ENCODE results near the gene WBP2NL.

Gene WBP2NL

DNA sequence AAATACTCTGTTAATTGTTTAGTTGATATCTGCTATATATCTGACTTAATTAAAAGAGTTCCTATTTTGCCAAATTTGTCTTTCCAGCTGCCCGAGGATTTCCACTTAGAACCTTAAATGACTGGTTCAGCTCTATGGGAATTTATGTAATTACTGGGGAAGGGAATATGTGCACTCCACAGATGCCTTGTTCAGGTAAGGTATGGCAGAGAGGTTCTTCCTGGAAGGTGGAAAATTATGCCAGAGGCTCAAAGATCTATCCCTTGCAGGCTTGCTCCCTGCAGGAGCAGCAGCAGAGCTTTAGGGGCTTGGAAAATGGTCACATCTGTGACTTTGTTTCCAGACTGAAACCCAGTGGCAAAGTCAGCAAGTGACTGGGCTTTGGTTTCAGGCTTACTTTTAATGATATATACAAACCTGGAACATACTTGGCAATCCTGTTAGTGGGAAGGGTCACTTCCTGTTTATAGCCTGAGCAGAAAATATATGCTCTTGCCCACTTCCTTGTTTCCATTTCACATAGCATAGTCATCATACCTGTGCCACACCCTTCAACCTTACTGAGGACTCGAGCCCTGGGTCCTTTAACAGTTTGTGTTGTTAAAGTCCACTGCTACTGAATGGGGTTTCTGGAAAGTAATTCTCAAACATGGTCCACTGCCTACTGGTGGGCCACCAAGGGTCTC is 23.7 kb downstream of the WBP2NL start:
- DNase-seq (ENCODE audit: low read depth) = no peak
- no peak overlapping the region for H3K4me3 ChIP-seq (ENCODE audit: low read depth, low read length)
- TF ChIP-seq, protein P1, sequence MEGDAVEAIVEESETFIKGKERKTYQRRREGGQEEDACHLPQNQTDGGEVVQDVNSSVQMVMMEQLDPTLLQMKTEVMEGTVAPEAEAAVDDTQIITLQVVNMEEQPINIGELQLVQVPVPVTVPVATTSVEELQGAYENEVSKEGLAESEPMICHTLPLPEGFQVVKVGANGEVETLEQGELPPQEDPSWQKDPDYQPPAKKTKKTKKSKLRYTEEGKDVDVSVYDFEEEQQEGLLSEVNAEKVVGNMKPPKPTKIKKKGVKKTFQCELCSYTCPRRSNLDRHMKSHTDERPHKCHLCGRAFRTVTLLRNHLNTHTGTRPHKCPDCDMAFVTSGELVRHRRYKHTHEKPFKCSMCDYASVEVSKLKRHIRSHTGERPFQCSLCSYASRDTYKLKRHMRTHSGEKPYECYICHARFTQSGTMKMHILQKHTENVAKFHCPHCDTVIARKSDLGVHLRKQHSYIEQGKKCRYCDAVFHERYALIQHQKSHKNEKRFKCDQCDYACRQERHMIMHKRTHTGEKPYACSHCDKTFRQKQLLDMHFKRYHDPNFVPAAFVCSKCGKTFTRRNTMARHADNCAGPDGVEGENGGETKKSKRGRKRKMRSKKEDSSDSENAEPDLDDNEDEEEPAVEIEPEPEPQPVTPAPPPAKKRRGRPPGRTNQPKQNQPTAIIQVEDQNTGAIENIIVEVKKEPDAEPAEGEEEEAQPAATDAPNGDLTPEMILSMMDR (IDR thresholded peaks at IDR 0.05; ENCODE audit: low read depth, low read length, missing control alignments) = no peak
- in situ Hi-C loops (cut with HindIII; ENCODE audit: low sequenced_read_pairs) = no loop called here

- in situ Hi-C loops (cut with HindIII; ENCODE audit: low sequenced_read_pairs) = no loop called here
- no peak overlapping the region for H3K4me3 ChIP-seq (ENCODE audit: low read depth, low read length)
- TF ChIP-seq, protein P1 (IDR thresholded peaks at IDR 0.05; ENCODE audit: low read depth, low read length, missing control alignments) = no peak
- DNase-seq (ENCODE audit: low read depth) = no peak
Measured at GRCh38 chr22:42025421-42025820, 26.8 kb downstream of the WBP2NL start.

GRCh38 chr22:42026705-42027104 is 28.1 kb downstream of the WBP2NL start:
- H3K4me3 ChIP-seq (ENCODE audit: low read depth, low read length) = no peak overlapping the region
- DNase-seq (ENCODE audit: low read depth) = no peak
- TF ChIP-seq, protein P1 (IDR thresholded peaks at IDR 0.05; ENCODE audit: low read depth, low read length, missing control alignments) = no peak
- in situ Hi-C loops (cut with HindIII; ENCODE audit: low sequenced_read_pairs) = no loop called here

- H3K4me3 ChIP-seq (ENCODE audit: low read depth, low read length) = no peak overlapping the region
- DNase-seq (ENCODE audit: low read depth) = no peak
- TF ChIP-seq, protein P1 (IDR thresholded peaks at IDR 0.05; ENCODE audit: low read depth, low read length, missing control alignments) = no peak
- in situ Hi-C loops (cut with HindIII; ENCODE audit: low sequenced_read_pairs) = no loop called here
Measured at GRCh38 chr22:42033263-42034181, 34.9 kb downstream of the WBP2NL start.

DNA sequence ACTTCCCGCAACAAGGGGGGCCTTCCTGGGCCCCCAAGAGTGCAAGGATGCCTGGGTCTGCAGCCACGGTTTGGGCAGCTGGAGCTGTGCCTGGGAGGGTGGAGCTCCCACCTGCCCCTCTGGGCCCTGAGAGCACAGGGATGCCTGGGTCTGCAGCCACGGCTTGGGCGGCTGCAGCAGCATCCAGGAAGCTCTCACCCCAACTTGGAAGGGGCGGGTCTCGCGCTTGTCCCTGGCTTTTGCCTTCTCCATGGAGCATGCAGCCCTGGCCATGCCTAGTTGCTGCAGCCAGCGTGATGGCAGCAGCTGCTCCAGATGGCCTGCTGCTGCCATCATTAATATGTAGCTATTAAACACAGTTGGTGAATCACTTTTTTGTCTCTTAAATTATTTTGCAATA is 36.7 kb downstream of the WBP2NL start:
- in situ Hi-C loops (cut with HindIII; ENCODE audit: low sequenced_read_pairs) = no loop called here
- TF ChIP-seq, protein P1 (IDR thresholded peaks at IDR 0.05; ENCODE audit: low read depth, low read length, missing control alignments) = no peak
- DNase-seq (ENCODE audit: low read depth) = no peak
- H3K4me3 ChIP-seq (ENCODE audit: low read depth, low read length) = no peak overlapping the region

DNA sequence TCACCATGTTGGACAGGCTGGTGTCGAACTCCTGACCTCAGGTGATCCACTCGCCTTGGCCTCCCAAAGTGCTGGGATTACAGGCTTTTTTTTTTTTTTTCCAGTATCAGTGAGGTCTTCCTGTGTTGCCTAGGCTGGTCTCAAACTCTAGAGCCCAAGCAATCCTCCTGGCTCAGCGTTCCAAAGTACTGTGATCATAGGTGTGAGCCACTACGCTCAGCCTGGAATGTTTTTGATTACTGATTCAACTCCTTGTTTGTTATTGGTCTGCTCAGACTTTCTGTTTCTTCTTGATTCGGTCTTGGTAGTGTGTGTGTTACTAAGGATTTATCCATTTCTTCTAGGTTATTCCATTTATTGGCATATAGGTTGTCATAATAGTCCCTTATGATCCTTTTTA is 40.7 kb downstream of the WBP2NL start:
- no peak overlapping the region for H3K4me3 ChIP-seq (ENCODE audit: low read depth, low read length)
- in situ Hi-C loops (cut with HindIII; ENCODE audit: low sequenced_read_pairs) = no loop called here
- DNase-seq (ENCODE audit: low read depth) = no peak
- TF ChIP-seq, protein P1 (IDR thresholded peaks at IDR 0.05; ENCODE audit: low read depth, low read length, missing control alignments) = no peak

All from astrocyte of the cerebellum (primary cell).